Left kidney (tissue), 2 donors: ENCODE measurements around the gene JAK1. TPM values are rescaled to one million over a fixed set of nuclear protein-coding genes. Genes with fewer than 3 reads are reported as not detected.

ENCODE experiments used
- DNase-seq: peaks from one replicate; pipeline ENCODE4 v3.0.0-alpha.2; 2013
- polyA plus RNA-seq: library from polyadenylated mRNA; unstranded; fragments of 120-200 nt; gene quantifications from one replicate; pipeline ENCODE4 v1.2.1, GENCODE V29; 2013; ENCODE audit not compliant: insufficient read length

JAK1 gene
- polyA plus RNA-seq, 1 donor, result 106 TPM

DNA sequence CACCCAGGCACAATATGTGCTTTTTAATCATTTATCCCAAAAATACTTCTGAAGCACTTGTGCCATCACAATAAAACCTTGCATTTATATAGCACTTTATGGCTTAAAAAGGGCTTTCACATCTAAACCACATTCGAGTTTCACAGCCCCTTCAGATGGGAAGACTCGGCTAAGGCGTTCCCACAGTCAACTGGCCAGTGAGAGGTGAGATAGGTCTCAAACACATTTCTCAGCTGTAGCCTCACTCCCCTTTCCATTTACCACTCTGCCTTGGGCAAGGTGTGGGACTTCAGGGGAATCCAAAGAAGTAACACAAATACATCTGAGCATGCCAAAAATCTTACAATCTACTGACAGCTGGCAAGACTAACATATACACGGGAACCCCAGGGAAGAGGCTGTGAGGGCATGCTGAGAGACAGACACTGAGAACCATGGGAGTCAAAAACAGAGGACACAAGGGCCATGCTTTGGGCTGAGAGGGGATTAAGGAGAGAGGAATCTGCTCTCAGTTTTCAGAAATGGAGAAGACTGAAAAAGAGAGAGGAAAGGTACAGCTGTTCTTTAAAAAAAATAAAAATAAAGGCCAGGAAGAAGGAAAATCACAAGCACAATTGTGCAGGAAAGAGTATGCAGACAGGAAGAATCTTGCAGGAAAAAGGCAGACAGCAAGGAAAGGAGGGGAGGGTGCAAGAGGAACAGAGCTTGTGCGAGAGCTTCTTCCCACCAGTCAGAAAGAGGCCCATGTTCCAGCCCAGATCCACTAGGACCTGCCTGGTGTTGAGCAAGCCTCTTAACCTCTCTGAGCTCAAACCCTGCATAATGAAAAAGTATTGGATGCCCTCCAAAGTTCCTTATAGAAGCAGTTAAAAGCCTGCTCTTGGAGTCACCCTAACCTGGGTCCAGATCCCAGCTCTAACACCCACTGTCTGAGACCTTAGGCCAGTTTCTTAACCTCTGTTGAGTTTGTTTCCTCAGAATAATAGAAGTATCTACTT lies 73.5 kb downstream of the JAK1 start:
- DNase-seq, result no peak

- DNase-seq, result no peak
These were observed 74.9 kb downstream of the JAK1 start for GRCh38 chr1:64891448-64891825.

DNA sequence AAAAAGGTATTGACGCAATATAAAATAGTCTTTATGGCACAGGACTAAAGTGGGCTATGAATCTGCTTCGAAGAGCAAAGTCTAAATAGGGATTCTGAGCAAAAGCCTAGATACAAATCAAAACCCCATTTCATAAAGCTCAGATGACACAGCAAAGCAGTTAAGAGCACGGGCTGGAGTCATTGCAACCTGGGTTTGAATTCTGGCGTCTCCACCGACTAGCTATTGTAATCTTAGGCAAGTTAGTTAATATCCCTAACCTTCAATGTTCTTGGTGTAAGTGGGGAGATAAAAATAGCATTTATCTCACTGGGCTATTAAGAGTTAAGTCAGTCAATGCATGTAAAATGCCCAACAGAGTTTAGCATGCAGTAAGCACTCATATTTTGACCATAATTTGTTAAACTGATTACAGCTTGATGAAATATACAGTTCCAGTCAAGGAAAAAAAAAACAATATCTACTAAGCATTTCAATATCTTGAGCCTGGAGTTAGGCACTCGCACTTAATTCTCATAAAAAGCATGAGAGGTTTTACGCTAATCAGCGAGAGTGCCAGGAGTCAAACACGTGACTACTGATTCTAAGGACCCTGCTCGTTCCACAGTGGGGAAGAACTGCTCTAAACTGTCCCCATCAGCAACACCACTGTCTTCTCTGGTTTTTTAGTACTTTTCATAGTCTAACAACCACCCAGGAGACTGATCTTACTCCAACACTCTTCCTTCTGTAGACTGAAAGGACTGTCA lies 75.5 kb downstream of the JAK1 start:
- DNase-seq, result no peak

- DNase-seq, result no peak
These were observed 78.6 kb downstream of the JAK1 start for GRCh38 chr1:64887689-64888217.

DNA sequence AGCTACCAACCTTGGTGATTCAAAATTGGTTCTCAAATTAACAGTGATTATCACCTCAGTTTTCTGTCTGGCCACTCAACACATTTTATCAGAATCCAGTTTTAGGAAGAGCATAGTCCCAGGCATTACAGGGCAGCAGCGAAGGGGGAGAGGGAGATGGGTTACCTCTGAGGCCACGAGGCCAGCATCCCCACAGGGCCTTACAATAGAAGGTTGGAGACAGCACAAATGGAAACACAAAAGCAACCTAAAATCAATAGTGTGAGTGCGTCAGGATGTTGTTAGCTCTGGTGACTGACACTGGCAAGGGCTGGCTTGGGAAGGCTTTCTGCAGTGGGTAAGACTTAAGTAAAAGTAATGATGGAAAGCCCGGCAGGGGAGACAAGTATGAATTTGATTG lies 79.5 kb downstream of the JAK1 start:
- no peak for DNase-seq

GRCh38 chr1:64885648-64886047 lies 80.7 kb downstream of the JAK1 start:
- DNase-seq, result no peak

- no peak for DNase-seq
These were observed 81.9 kb downstream of the JAK1 start for GRCh38 chr1:64884261-64885040.

GRCh38 chr1:64882574-64883255 lies 83.6 kb downstream of the JAK1 start:
- DNase-seq, result no peak

GRCh38 chr1:64881281-64881680 lies 85.1 kb downstream of the JAK1 start:
- DNase-seq, result no peak

GRCh38 chr1:64880449-64880848 lies 85.9 kb downstream of the JAK1 start:
- no peak for DNase-seq

DNA sequence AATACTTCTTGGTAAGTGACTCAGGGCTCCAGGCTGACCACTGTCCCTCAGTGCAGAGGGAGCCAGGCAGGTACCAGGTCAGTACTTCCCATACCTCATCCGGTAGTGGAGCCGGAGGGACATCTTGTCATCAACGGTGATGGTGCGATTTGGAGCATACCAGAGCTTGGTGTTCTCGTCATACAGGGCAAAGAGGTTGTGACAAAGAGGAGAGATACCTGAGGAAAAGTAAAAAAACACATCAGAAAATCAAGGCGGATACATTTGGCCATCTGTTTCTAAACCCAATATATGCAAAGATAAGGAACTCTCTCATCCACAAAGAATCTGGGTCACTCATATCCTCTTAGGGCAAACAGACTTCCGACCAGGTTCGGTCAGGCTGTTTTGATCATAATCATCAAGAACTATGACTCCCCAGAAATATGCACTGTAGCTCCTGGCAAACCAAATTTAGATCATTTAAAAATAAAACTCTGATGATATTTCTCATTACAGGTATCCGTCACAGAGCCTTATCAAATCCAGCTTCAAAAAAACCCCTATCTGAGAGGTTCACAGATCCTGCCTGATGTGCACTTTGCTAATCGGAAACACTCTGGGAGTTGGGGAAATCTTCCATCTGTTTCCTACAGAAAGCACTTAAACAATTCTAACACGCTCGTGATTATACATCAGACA lies 87.3 kb downstream of the JAK1 start:
- DNase-seq, result no peak

GRCh38 chr1:64878090-64878489 lies 88.3 kb downstream of the JAK1 start:
- DNase-seq, result no peak

DNA sequence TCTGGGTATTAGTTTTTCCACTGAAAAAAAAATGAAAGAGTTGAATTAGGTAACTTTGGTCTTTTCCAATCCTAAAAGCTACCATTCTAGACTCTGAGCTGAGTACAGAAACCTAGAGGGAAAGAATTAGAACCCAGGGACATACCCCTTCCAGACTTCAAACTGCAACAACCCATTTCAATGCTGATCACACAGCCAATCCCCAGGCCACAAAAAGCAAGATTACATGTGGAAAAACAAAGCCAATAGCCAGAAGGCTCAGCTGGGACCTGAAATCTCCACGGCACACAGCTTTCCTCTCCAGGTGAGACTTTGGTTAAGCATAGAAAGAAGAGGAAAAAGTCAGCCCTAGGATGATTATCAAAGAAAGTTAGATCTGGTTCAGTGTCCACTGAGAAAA lies 88.8 kb downstream of the JAK1 start:
- no peak for DNase-seq

DNA sequence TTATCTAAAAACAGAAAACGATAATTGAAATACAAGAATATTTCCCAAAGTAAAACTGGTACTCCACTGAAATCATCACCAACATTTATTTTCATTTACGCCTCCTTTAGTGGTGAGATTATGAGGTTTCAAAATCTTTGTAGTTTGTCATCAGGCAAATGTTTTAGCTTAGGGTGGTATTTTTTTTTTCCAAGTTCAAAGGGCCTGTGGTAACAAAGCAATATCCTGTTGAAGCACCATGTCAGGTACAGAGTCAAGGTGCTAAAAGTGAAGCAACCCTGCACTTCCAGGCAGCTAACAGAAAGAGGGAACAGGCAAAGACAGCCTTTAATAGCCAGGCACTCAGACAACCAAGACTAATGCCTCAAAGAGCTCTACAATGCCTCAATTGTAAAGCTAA lies 89.2 kb downstream of the JAK1 start:
- DNase-seq, result no peak

DNA sequence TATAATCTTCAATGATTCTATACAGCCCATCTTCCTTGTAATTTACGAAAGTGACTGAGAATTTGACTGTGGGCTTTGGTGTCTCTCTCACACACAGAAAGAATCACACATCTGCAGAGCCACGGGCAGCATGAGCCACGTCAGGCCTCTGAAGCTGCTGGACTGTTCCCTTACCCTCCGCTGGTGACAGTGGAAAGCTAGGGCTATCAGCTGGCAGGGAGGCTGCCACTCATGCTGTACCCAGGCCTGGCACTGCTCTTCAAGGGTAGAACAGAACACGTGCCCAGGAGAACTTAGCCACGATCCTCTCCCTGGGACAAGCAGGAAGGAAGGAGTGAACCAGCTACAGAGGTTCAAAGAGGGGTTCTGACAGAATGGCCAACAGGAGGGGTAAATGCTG lies 90.7 kb downstream of the JAK1 start:
- DNase-seq, result no peak

DNA sequence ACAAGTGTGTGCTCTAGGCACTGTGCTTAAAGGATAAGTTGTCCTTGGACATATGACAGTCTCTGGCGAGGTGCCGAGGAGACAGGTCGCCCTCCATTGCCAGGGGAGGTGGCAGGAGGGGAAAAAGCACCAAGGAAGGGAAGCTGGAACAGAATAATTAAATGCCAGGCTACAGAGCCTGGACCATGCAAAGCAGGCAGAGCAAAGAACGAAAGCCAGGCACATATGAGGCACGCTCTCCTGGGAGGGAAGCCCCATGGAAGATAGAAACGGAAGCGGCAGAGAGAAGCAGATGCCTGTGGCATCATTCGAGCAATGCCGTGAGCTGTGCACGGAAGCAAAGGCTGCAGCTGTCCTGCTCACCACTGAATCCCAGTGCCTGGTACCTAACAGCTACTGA lies 91.2 kb downstream of the JAK1 start:
- DNase-seq, result no peak

- DNase-seq, result no peak
These were observed 91.7 kb downstream of the JAK1 start for GRCh38 chr1:64874666-64875065.

DNA sequence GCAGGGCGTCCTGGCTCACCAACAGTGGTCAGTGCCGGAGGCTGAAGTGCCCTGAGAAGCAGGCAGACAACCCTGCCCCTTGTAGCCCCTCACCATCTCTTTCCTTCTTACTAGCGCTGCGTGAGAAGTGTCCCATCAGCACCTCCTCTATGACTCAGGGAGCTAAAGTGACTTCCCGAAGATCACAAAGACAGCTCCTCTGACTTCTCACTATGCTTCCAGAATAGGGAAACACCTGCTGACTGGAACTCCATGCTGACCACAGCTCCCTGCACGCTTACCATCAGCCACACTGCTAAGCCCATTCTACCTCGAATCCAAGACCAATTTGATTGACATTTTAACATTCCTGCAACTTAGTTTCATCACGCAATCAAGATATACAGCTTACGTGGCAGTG lies 92.8 kb downstream of the JAK1 start:
- DNase-seq, result no peak

DNA sequence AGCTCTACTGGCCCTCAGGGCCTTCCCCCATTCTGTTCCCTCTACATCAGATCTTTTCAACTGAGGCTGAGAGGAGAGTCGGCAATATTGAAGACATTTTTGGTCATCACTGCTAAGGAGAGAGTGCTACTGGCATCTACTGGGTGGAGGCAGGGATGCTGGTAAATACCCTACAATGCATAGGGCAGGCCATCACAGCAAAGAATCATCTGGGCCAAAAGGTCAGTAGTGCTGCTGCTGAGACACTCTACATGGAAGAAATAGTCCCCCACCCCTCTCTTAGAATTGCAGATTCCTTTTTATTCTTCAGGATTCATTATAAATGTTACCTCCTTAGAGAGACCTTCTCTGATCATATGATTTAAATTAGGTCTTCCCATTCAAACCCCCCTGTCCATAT lies 94.3 kb downstream of the JAK1 start:
- DNase-seq, result no peak

DNA sequence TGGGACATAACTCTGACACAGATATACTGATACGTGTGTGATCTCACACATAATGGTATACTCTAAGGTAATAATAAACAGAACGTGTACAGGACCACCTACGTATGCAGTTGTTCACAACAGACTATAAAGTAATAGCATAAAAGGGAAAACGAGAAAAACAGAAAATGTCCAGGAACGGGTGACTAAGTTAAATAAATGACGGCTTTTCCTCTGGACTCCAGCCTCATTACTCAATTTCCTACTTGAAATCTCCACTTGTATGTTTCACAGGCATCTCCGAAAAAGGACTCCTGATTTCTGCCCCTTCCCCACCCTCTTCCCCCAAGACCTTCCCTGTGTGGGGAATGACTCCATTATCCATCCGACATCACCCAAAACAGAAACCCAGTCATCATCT lies 95.1 kb downstream of the JAK1 start:
- DNase-seq, result no peak

DNA sequence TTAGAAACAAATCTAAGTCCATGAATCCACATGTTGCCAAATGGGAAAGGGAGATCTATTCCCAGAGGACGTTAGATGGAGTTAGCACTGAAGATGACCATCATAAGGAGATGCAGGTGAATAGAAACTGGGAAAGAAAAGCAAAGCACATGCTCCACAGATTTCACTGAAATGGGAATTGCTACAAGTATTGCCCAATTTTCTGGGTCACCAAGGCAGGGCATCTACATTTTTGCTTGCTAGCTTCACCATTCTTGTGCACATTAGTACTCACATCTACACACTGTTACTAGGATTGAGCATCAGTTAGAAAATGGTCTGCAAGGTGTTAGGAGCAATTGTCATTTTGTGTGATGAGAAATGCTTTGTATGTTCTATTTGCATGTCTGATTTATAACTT lies 99.1 kb downstream of the JAK1 start:
- no peak for DNase-seq
